ENCODE data around the gene GMDS.

The GMDS gene

DNA sequence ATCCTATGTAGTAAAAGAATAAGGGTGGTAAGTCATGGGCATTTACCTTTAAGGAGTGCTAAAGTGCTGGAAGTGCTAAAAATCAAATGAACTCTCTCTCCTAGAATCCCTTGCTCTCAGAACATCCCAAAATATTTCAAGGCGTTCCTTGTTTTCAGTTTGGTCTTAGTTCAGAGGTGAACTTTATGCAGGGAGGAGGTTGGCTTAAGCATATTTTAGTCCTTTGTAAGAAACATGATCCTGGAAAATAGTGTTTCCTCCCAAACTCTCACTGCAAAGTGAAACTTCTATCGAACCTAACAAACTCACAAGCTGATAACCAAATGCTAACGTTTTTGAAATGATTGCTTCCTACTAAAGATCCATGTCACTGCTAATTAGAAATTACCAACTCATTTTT, 404.3 kb downstream of the GMDS start:
- H3K79me2 ChIP-seq (ENCODE audit: low read length), result no peaks in the 10 kb centered on the region
- no peak overlapping the region for H3K27ac ChIP-seq (ENCODE audit: low read length)
- H3F3A ChIP-seq (ENCODE audit: insufficient read depth, low read length), result no peaks in the 10 kb centered on the region
- H3K36me3 ChIP-seq (replicated peaks; ENCODE audit: insufficient read depth, low read length), result no peaks in the 10 kb centered on the region
- no peak overlapping the region for H2AFZ ChIP-seq (ENCODE audit: low read length)
- H3K9me2 ChIP-seq (replicated peaks; ENCODE audit: insufficient read depth, low read length), result no peaks in the 10 kb centered on the region
- no peak for DNase-seq
- H3K9ac ChIP-seq (ENCODE audit: low read length), result no peak overlapping the region
- H3K9me3 ChIP-seq (replicated peaks; ENCODE audit: insufficient read depth, low read length), result no peaks in the 10 kb centered on the region
- H3K27me3 ChIP-seq (replicated peaks; ENCODE audit: insufficient read depth, low read length), result no peaks in the 10 kb centered on the region
- H4K20me1 ChIP-seq (ENCODE audit: insufficient read depth, low read length), result no peaks in the 10 kb centered on the region
- TF ChIP-seq, protein P1, sequence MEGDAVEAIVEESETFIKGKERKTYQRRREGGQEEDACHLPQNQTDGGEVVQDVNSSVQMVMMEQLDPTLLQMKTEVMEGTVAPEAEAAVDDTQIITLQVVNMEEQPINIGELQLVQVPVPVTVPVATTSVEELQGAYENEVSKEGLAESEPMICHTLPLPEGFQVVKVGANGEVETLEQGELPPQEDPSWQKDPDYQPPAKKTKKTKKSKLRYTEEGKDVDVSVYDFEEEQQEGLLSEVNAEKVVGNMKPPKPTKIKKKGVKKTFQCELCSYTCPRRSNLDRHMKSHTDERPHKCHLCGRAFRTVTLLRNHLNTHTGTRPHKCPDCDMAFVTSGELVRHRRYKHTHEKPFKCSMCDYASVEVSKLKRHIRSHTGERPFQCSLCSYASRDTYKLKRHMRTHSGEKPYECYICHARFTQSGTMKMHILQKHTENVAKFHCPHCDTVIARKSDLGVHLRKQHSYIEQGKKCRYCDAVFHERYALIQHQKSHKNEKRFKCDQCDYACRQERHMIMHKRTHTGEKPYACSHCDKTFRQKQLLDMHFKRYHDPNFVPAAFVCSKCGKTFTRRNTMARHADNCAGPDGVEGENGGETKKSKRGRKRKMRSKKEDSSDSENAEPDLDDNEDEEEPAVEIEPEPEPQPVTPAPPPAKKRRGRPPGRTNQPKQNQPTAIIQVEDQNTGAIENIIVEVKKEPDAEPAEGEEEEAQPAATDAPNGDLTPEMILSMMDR (IDR thresholded peaks at IDR 0.05; ENCODE audit: low read length), result no peak
- TF ChIP-seq EZH2phosphoT487 (IDR thresholded peaks at IDR 0.05; ENCODE audit: low read length) (no peak), EZH2 (optimal IDR thresholded peaks at IDR 0.05; ENCODE audit: low read depth, low read length) (no peak)
- H3K4me1 ChIP-seq (ENCODE audit: low read length), result no peaks in the 10 kb centered on the region
- H3K4me2 ChIP-seq (ENCODE audit: low read depth, low read length), result no peak overlapping the region
- H3K4me3 ChIP-seq (ENCODE audit: low read length), result no peak overlapping the region

- no peak for TF ChIP-seq EZH2phosphoT487 (IDR thresholded peaks at IDR 0.05; ENCODE audit: low read length)
- TF ChIP-seq, protein P1 (IDR thresholded peaks at IDR 0.05; ENCODE audit: low read length), result no peak
- TF ChIP-seq EZH2 (optimal IDR thresholded peaks at IDR 0.05; ENCODE audit: low read depth, low read length), result no peak
- no peak overlapping the region for H2AFZ ChIP-seq (ENCODE audit: low read length)
Measured at GRCh38 chr6:1840491-1841121, 404.8 kb downstream of the GMDS start.

GRCh38 chr6:1839361-1839760, 406.0 kb downstream of the GMDS start:
- no peaks in the 10 kb centered on the region for H3K36me3 ChIP-seq (replicated peaks; ENCODE audit: insufficient read depth, low read length)
- H2AFZ ChIP-seq (ENCODE audit: low read length), result no peak overlapping the region
- H3K4me1 ChIP-seq (ENCODE audit: low read length), result no peaks in the 10 kb centered on the region
- H3F3A ChIP-seq (ENCODE audit: insufficient read depth, low read length), result no peaks in the 10 kb centered on the region
- no peak for DNase-seq
- no peaks in the 10 kb centered on the region for H3K79me2 ChIP-seq (ENCODE audit: low read length)
- no peaks in the 10 kb centered on the region for H4K20me1 ChIP-seq (ENCODE audit: insufficient read depth, low read length)
- no peaks in the 10 kb centered on the region for H3K9me2 ChIP-seq (replicated peaks; ENCODE audit: insufficient read depth, low read length)
- H3K27ac ChIP-seq (ENCODE audit: low read length), result no peak overlapping the region
- H3K9ac ChIP-seq (ENCODE audit: low read length), result no peak overlapping the region
- no peaks in the 10 kb centered on the region for H3K9me3 ChIP-seq (replicated peaks; ENCODE audit: insufficient read depth, low read length)
- no peaks in the 10 kb centered on the region for H3K27me3 ChIP-seq (replicated peaks; ENCODE audit: insufficient read depth, low read length)
- H3K4me3 ChIP-seq (ENCODE audit: low read length), result no peak overlapping the region
- TF ChIP-seq EZH2phosphoT487 (IDR thresholded peaks at IDR 0.05; ENCODE audit: low read length), result no peak
- no peak for TF ChIP-seq EZH2 (optimal IDR thresholded peaks at IDR 0.05; ENCODE audit: low read depth, low read length)
- TF ChIP-seq, protein P1 (IDR thresholded peaks at IDR 0.05; ENCODE audit: low read length), result no peak
- H3K4me2 ChIP-seq (ENCODE audit: low read depth, low read length), result no peak overlapping the region

More at GRCh38 chr6:1840491-1841121, 404.8 kb downstream of the GMDS start:
- Histone ChIP-seq H3K4me2 (ENCODE audit: low read depth, low read length) (no peak overlapping the region), H3K9ac (ENCODE audit: low read length) (no peak overlapping the region), H3K27ac (ENCODE audit: low read length) (no peak overlapping the region), H3K27me3 (replicated peaks; ENCODE audit: insufficient read depth, low read length) (no peaks in the 10 kb centered on the region), H3K4me3 (ENCODE audit: low read length) (no peak overlapping the region), H3K9me2 (replicated peaks; ENCODE audit: insufficient read depth, low read length) (no peaks in the 10 kb centered on the region), H3K4me1 (ENCODE audit: low read length) (no peaks in the 10 kb centered on the region), H3K36me3 (replicated peaks; ENCODE audit: insufficient read depth, low read length) (no peaks in the 10 kb centered on the region), H3K9me3 (replicated peaks; ENCODE audit: insufficient read depth, low read length) (no peaks in the 10 kb centered on the region), H3F3A (ENCODE audit: insufficient read depth, low read length) (no peaks in the 10 kb centered on the region), H4K20me1 (ENCODE audit: insufficient read depth, low read length) (no peaks in the 10 kb centered on the region), H3K79me2 (ENCODE audit: low read length) (no peaks in the 10 kb centered on the region)
- DNase-seq, result no peak
